WTC11 (cell line): Measurements from ENCODE around the gene IL9.

ENCODE experiments used
- ATF6 ChIP-seq: sonication (generic); formaldehyde crosslinking; IDR thresholded peaks from 2 replicates; pipeline ENCODE4 v1.8.1; 2023; ENCODE audit warnings: mild to moderate bottlenecking, missing genetic modification reagents
- E2F4 ChIP-seq: sonication (generic); formaldehyde crosslinking; IDR thresholded peaks from 2 replicates; pipeline ENCODE4 v1.8.1; 2022; ENCODE audit warnings: low read depth, mild to moderate bottlenecking, moderate library complexity, missing genetic modification reagents, borderline replicate concordance
- ESRRA ChIP-seq: sonication (generic); formaldehyde crosslinking; IDR thresholded peaks from 2 replicates; pipeline ENCODE4 v1.8.1; 2022; ENCODE audit warnings: mild to moderate bottlenecking, missing genetic modification reagents, borderline replicate concordance
- FOXP1 ChIP-seq: sonication (generic); formaldehyde crosslinking; IDR thresholded peaks from 2 replicates; pipeline ENCODE4 v1.8.0; 2022; ENCODE audit warnings: missing genetic modification reagents, mild to moderate bottlenecking, moderate library complexity, borderline replicate concordance
- FOXP4 ChIP-seq: sonication (generic); formaldehyde crosslinking; IDR thresholded peaks from 2 replicates; pipeline ENCODE4 v1.8.0; 2022; ENCODE audit warnings: mild to moderate bottlenecking, missing genetic modification reagents
- JUN ChIP-seq: sonication (generic); formaldehyde crosslinking; IDR thresholded peaks from 2 replicates; pipeline ENCODE4 v1.8.0; 2023; ENCODE audit warnings: mild to moderate bottlenecking, missing genetic modification reagents
- NR1H2 ChIP-seq: sonication (generic); formaldehyde crosslinking; IDR thresholded peaks from 2 replicates; pipeline ENCODE4 v1.9.0; 2021; ENCODE audit warnings: mild to moderate bottlenecking, moderate library complexity, missing genetic modification reagents
- PRDM15 ChIP-seq: sonication (generic); formaldehyde crosslinking; IDR thresholded peaks from 2 replicates; pipeline ENCODE4 v1.8.0; 2022; ENCODE audit warnings: missing genetic modification reagents
- ZNF219 ChIP-seq: sonication (generic); formaldehyde crosslinking; IDR thresholded peaks from 2 replicates; pipeline ENCODE4 v1.8.0; 2023; ENCODE audit warnings: missing genetic modification reagents, mild to moderate bottlenecking, borderline replicate concordance

- no peak for TF ChIP-seq ZNF219 (CRISPR knock-in tag)
- no peak for TF ChIP-seq JUN (CRISPR knock-in tag)
- no peak for TF ChIP-seq E2F4 (CRISPR knock-in tag)
- TF ChIP-seq ATF6 (CRISPR knock-in tag), result no peak
- no peak for TF ChIP-seq ESRRA (CRISPR knock-in tag)
- TF ChIP-seq NR1H2 (CRISPR knock-in tag), result no peak
- no peak for TF ChIP-seq FOXP1 (CRISPR knock-in tag)
- no peak for TF ChIP-seq FOXP4 (CRISPR knock-in tag)
- TF ChIP-seq PRDM15 (CRISPR knock-in tag), result no peak
Observed at GRCh38 chr5:135890867-135891266, 4.8 kb downstream of the IL9 start.
